HepG2 (cell line): ENCODE data around the gene IQGAP2. TPM values are rescaled to one million over a fixed set of nuclear protein-coding genes. Genes with fewer than 3 reads are reported as not detected.

ENCODE experiments used
- ATAC-seq: fragments of 200-7000 bp; cut with Tn5 transposase; 3 replicates; pipeline ENCODE4 v1.9.1; 2020; ENCODE audit warnings: mild to moderate bottlenecking, moderate library complexity
- BruUV-seq: library from RNA; stranded (reverse); fragments of 400-500 nt; replicated peaks from 2 replicates; lab custom pipeline; 2021; lab: Mats Ljungman, UMichigan
- CTCF ChIA-PET: fragments of 300-600 bp; formaldehyde crosslinking; extraction: SDS; loops from one replicate; lab custom pipeline; 2021; ENCODE audit warnings: low total read pairs, inconsistent platforms, low intra/inter-chr PET ratio; lab: Yijun Ruan, JAX
- POLR2A ChIA-PET: fragments of 350-600 bp; sonication (Branson Sonifier 250); formaldehyde crosslinking; loops from one replicate; lab custom pipeline; 2020; ENCODE audit warnings: antibody characterized with exemption, inconsistent platforms; lab: Yijun Ruan, JAX
- DNase-seq: peaks from one replicate; pipeline ENCODE4 v3.0.0-alpha.2; 2015; ENCODE audit warnings: low spot score
- FAIRE-seq: peaks from 3 replicates; lab custom pipeline; 2011; peaks lifted over from hg19 to GRCh38; lab: Jason Lieb, UNC
- H2AFZ ChIP-seq: one replicate; pipeline ENCODE4 v1.6.1; 2011; ENCODE audit warnings: low read length, inconsistent platforms
- H3K27ac ChIP-seq: fragments of 300-600 bp; 3 replicates; pipeline ENCODE4 v1.8.0; 2011; ENCODE audit warnings: mixed run types, mild to moderate bottlenecking, mixed read lengths, low read length, inconsistent platforms; ENCODE audit not compliant: insufficient read depth; ENCODE audit errors: extremely low read length
- H3K27me3 ChIP-seq, 2 experiments: fragments of 200-600 bp in 1 of 2; 2 replicates in 1 of 2; 3 replicates in 1 of 2; pipeline versions ENCODE4 v1.6.0 to v1.8.0; 2011; ENCODE audit warnings: low read length in 2 of 2, mild to moderate bottlenecking in 2 of 2, moderate library complexity in 2 of 2, inconsistent platforms in 1 of 2; ENCODE audit not compliant: insufficient read depth in 2 of 2, control insufficient read depth in 1 of 2
- H3K36me3 ChIP-seq, 2 experiments: fragments of 200-600 bp in 1 of 2; replicated peaks in 1 of 2; 2 replicates in 1 of 2; 3 replicates in 1 of 2; pipeline versions ENCODE4 v1.5.1 to v1.8.0; 2011; ENCODE audit warnings: low read length in 2 of 2, inconsistent platforms in 1 of 2; ENCODE audit not compliant: insufficient read depth in 2 of 2, control insufficient read depth in 1 of 2
- H3K4me1 ChIP-seq: 2 replicates; pipeline ENCODE4 v1.5.1; 2012; ENCODE audit warnings: low read length, inconsistent platforms; ENCODE audit not compliant: insufficient read depth
- H3K4me2 ChIP-seq: 2 replicates; pipeline ENCODE4 v1.6.0; 2011; ENCODE audit warnings: low read depth, low read length, inconsistent platforms
- H3K4me3 ChIP-seq, 3 experiments: fragments of 200-600 bp in 1 of 3; sonication (generic), shearing (Covaris generic) in 1 of 3; replicated peaks in 1 of 3; 2 replicates each; pipeline ENCODE4 v1.5.1; 2011 to 2016; ENCODE audit warnings: low read length in 3 of 3, inconsistent platforms in 2 of 3, low read depth in 2 of 3, mild to moderate bottlenecking in 2 of 3, control low read depth in 1 of 3, mixed read lengths in 1 of 3; ENCODE audit not compliant: insufficient read depth in 1 of 3
- H3K79me2 ChIP-seq: one replicate; pipeline ENCODE4 v1.6.1; 2011; ENCODE audit warnings: low read length, inconsistent platforms; ENCODE audit not compliant: insufficient read depth
- H3K9ac ChIP-seq: 2 replicates; pipeline ENCODE4 v1.6.0; 2011; ENCODE audit warnings: mild to moderate bottlenecking, low read depth, low read length, inconsistent platforms; ENCODE audit not compliant: insufficient read depth
- H3K9me3 ChIP-seq: 2 replicates; pipeline ENCODE4 v1.5.1; 2012; ENCODE audit warnings: mild to moderate bottlenecking, low read length
- H4K20me1 ChIP-seq: 2 replicates; pipeline ENCODE4 v1.6.0; 2011; ENCODE audit warnings: inconsistent platforms, mild to moderate bottlenecking, low read length, moderate library complexity; ENCODE audit not compliant: insufficient read depth
- CBX2 ChIP-seq, 2 experiments: fragments of 200-600 bp in 1 of 2; sonication (generic); formaldehyde crosslinking in 1 of 2; IDR thresholded peaks; 2 replicates each; pipeline versions ENCODE4 v1.7.0 to v1.8.1; 2018 to 2022; ENCODE audit warnings: low read depth in 2 of 2, low read length in 1 of 2, mild to moderate bottlenecking in 1 of 2, missing genetic modification reagents in 1 of 2
- CENPBD1 ChIP-seq: sonication (generic); formaldehyde crosslinking; IDR thresholded peaks from 2 replicates; pipeline ENCODE4 v1.8.0; 2022; ENCODE audit warnings: missing genetic modification reagents, low read depth, mild to moderate bottlenecking, borderline replicate concordance
- IKZF4 ChIP-seq: sonication (generic); formaldehyde crosslinking; IDR thresholded peaks from 2 replicates; pipeline ENCODE4 v1.5.1; 2020; ENCODE audit warnings: borderline replicate concordance, mild to moderate bottlenecking, low read depth, missing genetic modification reagents; ENCODE audit errors: not compliant biosample characterization
- MATR3 ChIP-seq: sonication (generic); formaldehyde crosslinking; IDR thresholded peaks from 2 replicates; pipeline ENCODE4 v1.4.0; 2020; ENCODE audit warnings: missing genetic modification reagents
- MED8 ChIP-seq: sonication (generic); formaldehyde crosslinking; IDR thresholded peaks from 2 replicates; pipeline ENCODE4 v1.8.1; 2023; ENCODE audit warnings: mild to moderate bottlenecking, missing genetic modification reagents; ENCODE audit not compliant: insufficient replicate concordance
- MTERF4 ChIP-seq: sonication (generic); formaldehyde crosslinking; IDR thresholded peaks from 2 replicates; pipeline ENCODE4 v1.8.0; 2023; ENCODE audit warnings: mild to moderate bottlenecking, missing genetic modification reagents
- ZNF318 ChIP-seq: sonication (generic); formaldehyde crosslinking; IDR thresholded peaks from 2 replicates; pipeline ENCODE4 v1.4.0; 2020; ENCODE audit warnings: mild to moderate bottlenecking, missing genetic modification reagents
- ZNF605 ChIP-seq: sonication (generic); formaldehyde crosslinking; IDR thresholded peaks from 2 replicates; pipeline ENCODE4 v1.8.0; 2022; ENCODE audit warnings: mild to moderate bottlenecking, missing genetic modification reagents
- ZNF770 ChIP-seq: sonication (generic); formaldehyde crosslinking; IDR thresholded peaks from 2 replicates; pipeline ENCODE4 v1.5.0; 2020; ENCODE audit warnings: mild to moderate bottlenecking, missing genetic modification reagents
- ZNF790 ChIP-seq: sonication (generic); formaldehyde crosslinking; IDR thresholded peaks from 2 replicates; pipeline ENCODE4 v1.8.0; 2022; ENCODE audit warnings: missing genetic modification reagents, mild to moderate bottlenecking, borderline replicate concordance
- WGBS: methylation state at CpG from one replicate; pipeline ENCODE4 v1.1.6; 2017; ENCODE audit warnings: low lambda C conversion rate; 5-methylcytosine and 5-hydroxymethylcytosine counted together
- in situ Hi-C: cut with HindIII; loops from 2 replicates; pipeline ENCODE4 v1.10.0; 2017; ENCODE audit warnings: low pct_unique_long_range_greater_than_20kb; ENCODE audit not compliant: extremely low pct_ligation_motif_present
- intact Hi-C: fragments of 100-400 bp; cut with micrococcal nuclease; formaldehyde crosslinking; loops from one replicate; pipeline ENCODE4 v1.10.0; 2022; ENCODE audit not compliant: unreplicated experiment
- polyA plus RNA-seq, 8 experiments: library from polyadenylated mRNA; depleted of rRNA in 3 of 8; stranded (reverse) in 7 of 8; unstranded in 1 of 8; fragments of >200 nt; fragmentation: Illumina TruSeq in 4 of 8; extraction: Trizol in 4 of 8; gene quantifications; 2 replicates each; pipeline versions ENCODE4 v1.2.1 to v1.2.3, GENCODE V29; 2011 to 2016; ENCODE audit warnings: low read depth in 4 of 8, missing spikeins in 1 of 8, mixed read lengths in 1 of 8; ENCODE audit not compliant: insufficient read depth in 1 of 8
- total RNA-seq, 5 experiments: library from RNA; depleted of rRNA; stranded (reverse); fragments of >200 nt; fragmentation: Illumina TruSeq; extraction: Trizol; gene quantifications; 2 replicates each; pipeline ENCODE4 v1.2.3, GENCODE V29; 2016; ENCODE audit warnings: low read depth in 1 of 5

IQGAP2 gene
- total and polyA plus RNA-seq, 2 of the 13 experiments (the other 11 are each of a cell fraction or from before 2014, with no cell fraction given): 35.2 to 83.3 TPM

GRCh38 chr5:76634661-76635060 is 231.6 kb downstream of the IQGAP2 start (continued):
- TF ChIP-seq ZNF318 (CRISPR knock-in tag) (no peak), CENPBD1 (CRISPR knock-in tag) (no peak)

GRCh38 chr5:76637490-76637889 is 234.4 kb downstream of the IQGAP2 start:
- in situ Hi-C loops: no loop called here
- no TSS peak for BruUV-seq
- 72% methylated on average over 2 of the region's 2 CpGs for WGBS
- CTCF ChIA-PET: no interaction called here
- POLR2A ChIA-PET: no interaction called here
- FAIRE-seq (no peak), DNase-seq (no peak), ATAC-seq (no peak)
- Histone ChIP-seq H3K27me3 (no peaks in the 10 kb centered on the region), H2AFZ (no peak overlapping the region), H3K36me3 (peaks cover 11 to 24% of the 10 kb centered on the region in 2 experiments), H3K4me2 (no peak overlapping the region), H3K27ac (no peak overlapping the region), H3K9ac (no peak overlapping the region), H3K9me3 (no peaks in the 10 kb centered on the region), H3K4me3 (no peak overlapping the region), H3K79me2 (no peaks in the 10 kb centered on the region), H4K20me1 (no peaks in the 10 kb centered on the region), H3K4me1 (peaks cover 10% of the 10 kb centered on the region)
- intact Hi-C loops: no loop called here
- no peak for TF ChIP-seq CBX2 (IDR thresholded peaks at IDR 0.05; ENCODE audit: low read depth, low read length)
- TF ChIP-seq CBX2 (CRISPR knock-in tag; IDR thresholded peaks at IDR 0.05; ENCODE audit: low read depth): no peak
- no peak for TF ChIP-seq ZNF605 (CRISPR knock-in tag)
- no peak for TF ChIP-seq IKZF4 (CRISPR knock-in tag)
- no peak for TF ChIP-seq ZNF770
- TF ChIP-seq MATR3 (CRISPR knock-in tag): no peak
- no peak for TF ChIP-seq MED8
- no peak for TF ChIP-seq ZNF790
- no peak for TF ChIP-seq MTERF4 (CRISPR knock-in tag)
